Nephron (organoid): ENCODE data around the gene WNT9A.

ENCODE experiments used
- H3K27ac Mint-ChIP-seq, 3 experiments: 2 replicates each; pipeline ENCODE4 v1.8.0; 2020; ENCODE audit warnings: mixed read lengths in 3 of 3, mild to moderate bottlenecking in 2 of 3, moderate library complexity in 1 of 3
- H3K27me3 Mint-ChIP-seq: 2 replicates; pipeline ENCODE4 v1.8.0; 2021; ENCODE audit warnings: low read depth, mild to moderate bottlenecking, moderate library complexity, mixed read lengths
- H3K36me3 Mint-ChIP-seq: 2 replicates; pipeline ENCODE4 v1.8.0; 2020; ENCODE audit warnings: low read depth, mixed read lengths
- H3K4me1 Mint-ChIP-seq: 2 replicates; pipeline ENCODE4 v1.8.0; 2020; ENCODE audit warnings: mixed read lengths
- H3K4me3 Mint-ChIP-seq, 3 experiments: 2 replicates each; pipeline ENCODE4 v1.8.0; 2020; ENCODE audit warnings: mild to moderate bottlenecking in 3 of 3, mixed read lengths in 3 of 3, moderate library complexity in 2 of 3
- H3K9me3 Mint-ChIP-seq: 2 replicates; pipeline ENCODE4 v1.8.0; 2020; ENCODE audit warnings: mixed read lengths
- CTCF ChIP-seq, 3 experiments: fragments of 200-600 bp; sonication (generic); IDR thresholded peaks; one replicate each; pipeline ENCODE4 v1.5.0; 2021; ENCODE audit warnings: antibody characterized with exemption in 3 of 3; ENCODE audit not compliant: unreplicated experiment in 3 of 3

The WNT9A gene

GRCh38 chr1:227923353-227924167 is 24.2 kb downstream of the WNT9A start:
- Mint-ChIP-seq H3K4me3 (no peak overlapping the region), H3K27ac (no peak overlapping the region), H3K9me3 (no peaks in the 10 kb centered on the region), H3K4me1 (peaks cover 20% of the 10 kb centered on the region), H3K36me3 (no peaks in the 10 kb centered on the region), H3K27me3 (no peaks in the 10 kb centered on the region)
- no peak for TF ChIP-seq CTCF (IDR thresholded peaks at IDR 0.05; ENCODE audit: unreplicated experiment in 3 of 3)

- Mint-ChIP-seq H3K27me3 (no peaks in the 10 kb centered on the region), H3K36me3 (no peaks in the 10 kb centered on the region), H3K9me3 (no peaks in the 10 kb centered on the region), H3K4me1 (peaks cover 18% of the 10 kb centered on the region), H3K4me3 (no peak overlapping the region), H3K27ac (no peak overlapping the region)
- TF ChIP-seq CTCF (IDR thresholded peaks at IDR 0.05; ENCODE audit: unreplicated experiment in 3 of 3), result no peak
Observed at GRCh38 chr1:227922501-227923352, 25.0 kb downstream of the WNT9A start.

GRCh38 chr1:227921461-227922185 is 26.1 kb downstream of the WNT9A start:
- Mint-ChIP-seq H3K9me3 (no peaks in the 10 kb centered on the region), H3K36me3 (no peaks in the 10 kb centered on the region), H3K27ac (no peak overlapping the region), H3K4me3 (no peak overlapping the region), H3K27me3 (no peaks in the 10 kb centered on the region), H3K4me1 (peaks cover 29% of the 10 kb centered on the region)
- TF ChIP-seq CTCF (IDR thresholded peaks at IDR 0.05; ENCODE audit: unreplicated experiment in 3 of 3), result no peak

GRCh38 chr1:227920896-227921295 is 26.8 kb downstream of the WNT9A start:
- TF ChIP-seq CTCF (IDR thresholded peaks at IDR 0.05; ENCODE audit: unreplicated experiment in 3 of 3), result no peak
- Mint-ChIP-seq H3K4me1 (peaks cover 36% of the 10 kb centered on the region), H3K36me3 (no peaks in the 10 kb centered on the region), H3K9me3 (no peaks in the 10 kb centered on the region), H3K4me3 (no peak overlapping the region), H3K27ac (no peak overlapping the region), H3K27me3 (no peaks in the 10 kb centered on the region)

GRCh38 chr1:227920426-227920825 is 27.3 kb downstream of the WNT9A start:
- Mint-ChIP-seq H3K4me3 (no peak overlapping the region), H3K27me3 (no peaks in the 10 kb centered on the region), H3K4me1 (peaks cover 37% of the 10 kb centered on the region), H3K27ac (no peak overlapping the region), H3K9me3 (no peaks in the 10 kb centered on the region), H3K36me3 (no peaks in the 10 kb centered on the region)
- no peak for TF ChIP-seq CTCF (IDR thresholded peaks at IDR 0.05; ENCODE audit: unreplicated experiment in 3 of 3)
